HG03135 (cell line): Measurements from ENCODE around the gene ITPRIPL1.

Source experiments
- ATAC-seq: cut with Tn5 transposase; IDR thresholded peaks from one replicate; pipeline ENCODE4 v1.9.1; 2021; ENCODE audit warnings: mild to moderate bottlenecking, moderate library complexity; ENCODE audit not compliant: unreplicated experiment

The ITPRIPL1 gene

DNA sequence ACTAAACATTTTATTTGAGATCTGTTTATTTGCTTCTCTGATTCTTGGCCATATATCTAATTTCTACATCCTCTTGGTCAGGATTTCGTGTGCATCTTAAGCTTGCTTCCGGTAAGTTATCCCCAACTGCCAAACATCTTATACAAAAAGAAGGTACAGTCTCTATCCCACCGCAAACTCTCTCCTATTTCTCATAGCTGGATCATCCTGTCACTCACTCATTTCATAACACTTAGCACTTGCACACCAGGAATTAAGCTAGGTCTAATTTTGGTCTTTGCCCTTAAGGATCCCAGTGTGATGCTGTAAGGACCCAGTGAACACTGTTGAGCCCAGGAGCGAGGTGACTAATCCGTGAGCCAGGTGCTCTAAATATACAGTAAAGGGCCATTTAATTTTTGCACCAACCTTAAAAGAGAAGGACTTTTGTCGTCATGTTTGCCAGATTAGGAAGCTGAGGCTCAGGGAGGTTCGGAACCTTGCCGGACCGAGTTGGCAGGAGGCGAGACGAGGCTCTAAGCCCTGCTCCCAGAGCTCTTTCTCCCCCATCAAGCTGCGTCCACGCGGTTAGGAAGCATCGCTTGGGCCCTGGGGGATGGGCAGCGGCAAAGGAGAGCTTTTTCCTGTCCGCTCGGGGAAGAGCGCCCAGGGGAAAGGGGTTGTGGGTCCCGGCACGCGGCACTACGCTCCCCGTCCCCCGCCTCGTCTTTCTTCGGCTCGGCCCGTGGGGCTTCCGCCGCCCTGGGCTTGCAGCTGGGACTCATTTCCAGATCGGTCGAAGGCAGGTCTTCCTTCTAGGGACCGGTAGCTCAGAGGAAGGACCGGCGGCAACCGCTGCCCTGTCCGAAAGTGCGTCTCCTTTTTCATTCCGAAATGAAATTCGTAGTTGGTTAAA is 4.1 kb upstream of the ITPRIPL1 start:
- peak; percentile 19 for ATAC-seq

- no peak for ATAC-seq
Measured at GRCh38 chr2:96323849-96324248, 1.3 kb upstream of the ITPRIPL1 start.

DNA sequence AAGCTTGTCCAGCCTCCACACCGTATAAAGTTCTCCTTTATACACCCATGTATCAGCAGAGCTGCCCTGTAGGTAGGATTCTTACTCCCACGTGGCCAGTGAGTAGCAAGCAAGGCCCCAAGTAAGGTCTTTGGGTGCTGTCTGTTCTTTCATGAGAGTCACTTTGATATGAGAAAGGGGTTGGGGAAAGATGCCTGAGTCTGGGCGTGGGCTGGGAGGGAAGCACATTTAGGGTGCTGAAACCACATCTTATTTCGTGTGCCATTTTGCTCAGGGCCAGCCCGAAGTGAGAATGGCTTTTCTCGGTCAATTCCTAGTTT is 436 bp upstream of the ITPRIPL1 start:
- ATAC-seq: no peak

GRCh38 chr2:96325884-96326255 is 753 bp downstream of the ITPRIPL1 start:
- ATAC-seq: no peak

DNA sequence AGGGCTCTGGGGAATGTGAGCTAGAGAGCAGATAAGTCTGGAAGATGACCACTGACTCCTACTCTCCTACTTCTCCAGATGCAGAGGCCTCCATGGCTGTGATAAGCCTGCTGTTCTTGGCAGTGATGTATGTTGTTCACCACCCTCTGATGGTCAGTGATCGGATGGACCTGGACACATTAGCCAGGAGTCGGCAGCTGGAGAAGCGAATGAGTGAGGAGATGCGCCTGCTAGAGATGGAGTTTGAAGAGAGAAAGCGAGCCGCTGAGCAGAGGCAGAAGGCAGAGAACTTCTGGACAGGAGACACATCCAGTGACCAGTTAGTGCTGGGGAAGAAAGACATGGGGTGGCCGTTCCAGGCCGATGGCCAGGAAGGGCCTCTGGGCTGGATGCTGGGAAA is 1.4 kb downstream of the ITPRIPL1 start:
- ATAC-seq: no peak

DNA sequence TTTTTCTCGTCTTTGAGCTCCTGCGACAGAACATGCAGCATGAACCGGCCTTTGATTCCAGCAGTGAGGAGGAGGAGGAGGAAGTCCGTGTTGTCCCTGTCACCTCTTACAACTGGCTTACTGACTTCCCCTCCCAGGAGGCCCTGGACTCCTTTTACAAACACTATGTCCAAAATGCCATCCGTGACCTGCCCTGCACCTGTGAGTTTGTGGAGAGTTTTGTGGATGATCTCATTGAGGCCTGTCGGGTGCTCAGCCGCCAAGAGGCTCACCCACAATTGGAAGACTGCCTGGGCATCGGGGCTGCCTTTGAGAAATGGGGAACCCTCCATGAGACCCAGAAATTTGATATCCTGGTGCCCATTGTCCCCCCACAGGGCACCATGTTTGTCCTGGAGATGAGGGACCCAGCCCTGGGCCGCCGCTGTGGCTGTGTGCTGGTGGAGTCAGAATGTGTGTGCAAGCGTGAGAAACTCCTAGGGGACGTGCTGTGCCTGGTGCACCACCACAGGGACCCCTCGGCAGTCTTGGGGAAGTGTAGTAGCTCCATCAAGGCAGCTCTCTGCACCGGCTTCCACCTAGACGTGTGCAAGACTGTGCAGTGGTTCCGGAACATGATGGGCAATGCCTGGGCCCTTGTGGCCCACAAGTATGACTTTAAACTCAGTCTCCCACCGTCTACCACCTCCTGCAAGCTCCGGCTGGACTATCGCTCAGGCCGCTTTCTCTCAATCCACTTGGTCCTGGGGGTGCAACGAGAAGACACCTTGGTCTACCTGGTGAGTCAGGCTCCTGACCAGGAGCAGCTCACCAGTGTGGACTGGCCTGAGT is 2.1 kb downstream of the ITPRIPL1 start:
- ATAC-seq: no peak

GRCh38 chr2:96329456-96329855 is 4.3 kb downstream of the ITPRIPL1 start:
- ATAC-seq: no peak

DNA sequence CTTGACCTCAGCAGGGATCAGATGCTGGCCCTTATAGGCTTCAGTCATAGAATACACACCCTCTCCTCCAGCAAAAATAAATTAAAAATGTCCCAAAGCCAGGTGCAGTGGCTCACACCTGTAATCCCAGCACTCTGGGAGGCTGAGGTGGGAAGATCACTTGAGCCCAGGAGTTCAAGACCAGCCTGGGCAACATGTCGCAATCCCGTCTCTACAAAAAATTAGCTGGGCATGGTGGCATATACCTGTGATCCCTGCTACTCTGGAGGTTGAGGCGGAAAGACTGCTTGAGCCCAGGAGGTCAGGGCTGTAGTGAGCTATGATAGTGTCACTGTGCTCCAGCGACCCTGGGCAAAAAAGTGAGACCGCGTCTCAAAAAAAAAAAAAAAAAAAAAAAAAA is 4.8 kb downstream of the ITPRIPL1 start:
- ATAC-seq: no peak

DNA sequence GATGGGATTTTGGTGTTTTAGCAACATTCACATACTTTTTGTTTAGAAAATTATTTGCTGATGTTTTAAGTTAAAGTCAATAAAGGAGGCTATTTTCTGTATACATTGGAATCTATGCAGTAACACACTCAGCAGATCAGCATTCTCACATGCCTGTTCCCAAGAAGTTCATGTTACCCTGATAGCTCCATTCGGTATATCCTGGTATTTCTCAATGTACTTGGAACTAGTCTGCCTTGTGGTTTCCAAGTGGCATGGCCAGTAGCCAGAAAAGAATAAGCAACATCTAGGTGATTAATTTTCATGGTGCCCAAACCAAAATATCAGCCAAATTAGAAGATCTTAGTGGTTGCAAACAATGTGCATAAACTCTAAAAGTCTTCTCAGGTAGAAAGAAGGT is 5.3 kb downstream of the ITPRIPL1 start:
- no peak for ATAC-seq

- ATAC-seq: no peak
Measured at GRCh38 chr2:96333708-96334107, 8.6 kb downstream of the ITPRIPL1 start.

DNA sequence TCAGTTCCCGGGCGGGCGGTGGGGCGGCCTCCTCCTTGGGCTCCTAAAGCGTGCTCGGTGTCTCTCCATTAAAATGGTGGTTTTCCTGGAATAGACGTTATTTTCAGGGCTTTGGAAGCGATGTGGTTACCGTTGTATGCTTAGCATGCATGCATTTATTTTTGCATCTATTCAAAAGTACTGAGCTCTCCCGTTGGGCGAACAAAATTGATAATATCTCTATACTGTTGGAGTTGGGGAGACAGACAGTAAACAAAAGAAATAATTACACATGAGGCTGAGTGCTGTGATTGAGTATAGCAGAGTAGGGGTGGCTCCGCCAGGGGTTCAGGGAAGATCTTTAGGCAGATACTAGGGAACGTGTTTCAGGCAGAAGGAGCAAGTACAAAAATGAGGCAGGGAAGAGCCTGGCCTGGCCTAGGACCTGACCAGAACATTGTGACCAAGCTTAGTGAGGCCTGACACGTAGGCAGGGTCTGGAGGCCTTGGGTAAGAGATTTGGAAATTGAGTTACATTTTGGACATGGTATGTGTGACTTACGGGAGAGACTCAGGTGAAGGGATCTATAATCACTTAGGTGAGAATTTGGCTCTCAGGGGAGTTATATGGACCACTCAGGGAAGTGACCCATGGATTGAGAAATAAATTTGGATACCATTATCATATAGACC is 11.1 kb downstream of the ITPRIPL1 start:
- ATAC-seq: no peak

DNA sequence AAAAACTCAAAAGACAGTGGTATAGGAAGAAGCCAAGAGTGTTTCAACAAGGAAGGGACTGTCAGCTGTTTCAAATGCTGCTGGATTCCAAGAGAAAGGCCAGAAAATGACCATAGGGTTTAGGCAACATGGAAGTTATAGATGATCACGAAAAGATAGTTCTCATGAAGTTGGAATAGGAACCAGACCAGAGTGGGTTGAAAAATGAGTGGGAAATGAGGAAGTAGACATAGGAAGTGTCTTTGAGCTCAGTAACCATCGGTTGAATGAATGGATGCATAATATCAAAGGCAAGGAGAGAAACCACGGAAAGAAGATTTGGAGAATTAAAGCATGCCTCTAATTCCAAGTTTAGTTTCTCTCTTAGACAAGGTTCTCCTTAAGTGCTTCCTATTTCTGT is 11.8 kb downstream of the ITPRIPL1 start:
- no peak for ATAC-seq

DNA sequence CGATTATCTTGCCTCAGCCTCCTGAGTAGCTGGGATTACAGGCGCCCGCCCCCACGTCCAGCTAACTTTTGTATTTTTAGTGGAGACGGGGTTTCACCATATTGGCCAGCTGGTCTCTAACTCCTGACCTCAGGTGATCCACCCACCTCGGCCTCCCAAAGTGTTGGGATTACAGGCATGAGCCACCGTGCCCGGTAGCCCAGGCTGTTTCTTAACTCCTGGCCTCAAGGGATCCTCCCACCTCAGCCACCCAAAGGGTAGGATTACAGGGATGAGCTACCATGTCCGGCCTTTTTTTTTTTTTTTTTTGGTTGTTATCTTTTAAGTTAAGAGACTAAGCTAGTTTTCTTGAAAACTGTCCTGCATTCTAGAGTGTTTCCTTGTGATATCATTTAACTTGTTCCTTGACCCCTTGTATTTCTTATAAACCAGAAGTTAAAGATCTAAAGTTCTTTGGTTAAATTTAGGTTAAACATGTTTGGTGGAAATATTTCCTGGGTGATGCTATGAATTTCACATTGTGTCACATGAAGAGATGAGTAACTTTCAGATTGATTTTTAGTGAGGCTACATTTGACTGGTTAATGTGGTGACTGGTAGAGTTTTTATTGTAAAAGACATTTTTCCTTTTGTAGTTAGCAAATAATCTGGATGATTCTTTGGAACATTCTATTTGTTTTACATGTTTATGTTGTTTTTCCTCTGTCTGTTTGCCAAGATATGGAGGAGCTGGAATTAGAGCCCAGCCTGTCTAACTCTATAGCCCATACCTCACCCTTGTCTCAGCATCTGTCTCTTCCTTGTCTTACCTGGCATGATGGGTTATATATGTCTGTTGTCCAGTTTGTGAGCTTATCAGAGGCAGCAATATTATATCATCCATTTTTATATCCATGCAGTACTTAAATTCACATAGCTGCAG is 15.6 kb downstream of the ITPRIPL1 start:
- no peak for ATAC-seq

DNA sequence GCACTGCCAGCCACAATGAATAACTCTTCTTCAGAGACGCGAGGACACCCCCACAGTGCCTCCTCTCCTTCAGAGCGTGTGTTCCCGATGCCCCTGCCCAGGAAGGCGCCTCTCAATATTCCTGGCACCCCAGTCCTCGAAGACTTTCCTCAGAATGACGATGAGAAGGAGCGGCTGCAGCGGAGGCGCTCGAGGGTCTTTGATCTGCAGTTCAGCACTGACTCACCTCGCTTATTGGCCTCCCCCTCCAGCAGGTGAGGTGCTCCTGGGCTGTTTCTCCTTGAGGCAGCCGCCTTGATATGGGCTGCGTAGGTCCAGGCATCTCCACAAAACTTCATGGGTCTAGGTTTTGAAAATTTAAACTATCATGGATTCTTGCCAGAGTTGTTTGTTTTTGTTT is 16.5 kb downstream of the ITPRIPL1 start:
- no peak for ATAC-seq

GRCh38 chr2:96342085-96342484 is 17.0 kb downstream of the ITPRIPL1 start:
- ATAC-seq: no peak

- ATAC-seq: peak; percentile 76
Measured at GRCh38 chr2:96344011-96344410, 18.9 kb downstream of the ITPRIPL1 start.

GRCh38 chr2:96345438-96345837 is 20.3 kb downstream of the ITPRIPL1 start:
- ATAC-seq: no peak

DNA sequence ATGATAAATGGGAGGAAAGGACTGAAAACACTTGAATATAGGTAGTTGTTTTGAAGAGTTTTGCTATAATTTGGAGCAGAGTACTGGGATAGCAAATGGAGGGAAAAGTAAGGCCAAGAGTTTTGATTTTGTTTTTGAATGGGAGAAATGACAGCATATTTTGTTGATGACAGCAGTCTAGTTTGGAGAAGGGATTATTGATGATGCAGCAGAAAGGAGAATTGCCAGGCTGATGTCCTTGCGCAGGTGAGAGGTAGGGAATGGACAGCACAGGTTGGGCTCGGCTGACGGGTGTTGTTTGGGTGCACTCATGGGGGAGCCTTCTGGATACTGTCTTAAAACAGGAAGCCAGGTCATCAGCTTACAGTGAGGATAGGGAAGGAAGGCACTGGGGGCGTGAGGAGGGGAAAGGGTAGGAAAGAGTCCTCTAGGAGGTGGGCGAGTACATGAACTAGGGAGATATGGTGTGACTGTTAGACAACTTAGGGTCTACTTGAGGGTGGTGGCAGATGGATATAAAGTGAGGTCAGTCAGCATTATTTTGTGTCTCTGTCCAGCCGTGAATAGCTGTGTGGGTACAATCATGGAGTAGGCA is 20.8 kb downstream of the ITPRIPL1 start:
- ATAC-seq: no peak

GRCh38 chr2:96347395-96347794 is 22.3 kb downstream of the ITPRIPL1 start:
- no peak for ATAC-seq

DNA sequence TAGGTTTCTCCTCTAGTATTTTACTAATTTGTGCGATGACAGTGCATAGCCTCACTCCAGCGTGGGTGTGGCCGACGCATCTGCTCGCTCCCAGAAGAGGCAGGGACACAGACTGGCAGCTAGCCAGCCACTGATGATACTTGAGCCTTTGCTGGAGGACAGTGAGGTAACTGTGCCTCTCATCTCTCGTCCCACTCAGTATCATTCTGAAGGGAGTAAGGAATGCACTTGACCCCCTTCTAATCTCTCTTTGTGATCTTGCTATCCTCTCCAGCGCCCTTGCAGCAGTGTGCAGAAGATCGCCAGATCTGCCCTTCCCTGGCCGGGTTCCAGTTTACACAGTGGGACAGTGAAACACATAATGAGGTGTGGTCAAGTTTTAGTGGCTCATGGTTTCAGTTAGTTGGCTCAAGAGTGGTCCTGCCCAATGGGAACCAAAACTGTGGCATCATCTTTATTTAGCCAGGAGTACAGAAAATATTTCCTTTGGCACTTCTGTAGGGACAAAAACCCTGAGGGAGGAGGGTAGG is 28.0 kb downstream of the ITPRIPL1 start:
- ATAC-seq: no peak
